ENCODE results near the gene TRIM33. TPM values are rescaled to one million over a fixed set of nuclear protein-coding genes. Genes with fewer than 3 reads are reported as not detected.

The TRIM33 gene
- total RNA-seq (2022) (28.7 and 30.4 TPM in 2 replicates), Bru-seq, nascent RNA (percentile 84 among the genes with signal in this experiment), BruChase-seq, experiment 1, labeled RNA remaining after a 2-hour chase (percentile 84 among the genes with signal in this experiment), BruChase-seq, experiment 2, labeled RNA remaining after a 6-hour chase (percentile 76 among the genes with signal in this experiment)
- long read RNA-seq, full-length matches to known transcripts, result 39 of 69 reads
- long read RNA-seq, partial matches to known transcripts, result 8 of 69 reads
- long read RNA-seq, other reads (novel, unspliced or antisense), result 22 of 69 reads

- peak within 1 kb of the TSS; percentile 95 for H3K27ac Mint-ChIP-seq (ENCODE audit: unreplicated experiment)
- H3K4me3 Mint-ChIP-seq (ENCODE audit: unreplicated experiment), result peak within 1 kb of the TSS; percentile 81
- Histone ChIP-seq H3K36me3 (ENCODE audit: control insufficient read depth, insufficient read depth, low read length) (no peaks in the 10 kb centered on the region), H3K4me3 (ENCODE audit: low read depth, low read length) (peak within 1 kb of the TSS; percentile 51), H3K4me1 (peaks cover 11% of the 10 kb centered on the region; the same call in 1 of the 2 replicates), H3K9me3 (no peaks in the 10 kb centered on the region; the same call in 1 of the 2 replicates), H3K27me3 (replicated peaks; ENCODE audit: control insufficient read depth, insufficient read depth, low read length) (no peaks in the 10 kb centered on the region)
- no peak for TF ChIP-seq CTCF (IDR thresholded peaks at IDR 0.05; ENCODE audit: insufficient read depth in 1 of 2, low read depth in 1 of 2, low read length in 1 of 2, severe bottlenecking in 1 of 2, unreplicated experiment in 1 of 2)
- CTCF ChIA-PET, result no interaction called here
- peak; percentile 86 to 89 for DNase-seq
- POLR2A ChIA-PET, result interaction anchor here (0.6 kb wide), 1 partner anchor 39 kb away, joined by 5 read pairs; no protein-coding TSS in a partner anchor
- peaks cover 6% of the 10 kb centered on the region for H3K36me3 Mint-ChIP-seq (ENCODE audit: insufficient read depth, unreplicated experiment)
- peaks cover 28% of the 10 kb centered on the region for H3K4me1 Mint-ChIP-seq (ENCODE audit: low read depth, unreplicated experiment)
- BruUV-seq (replicated peaks), result TSS peak; percentile 95
- no peaks in the 10 kb centered on the region for H3K9me3 Mint-ChIP-seq (ENCODE audit: unreplicated experiment)
- intact Hi-C loops (cut with micrococcal nuclease; ENCODE audit: unreplicated experiment), result loop anchor here (2.0 kb wide), 2 partner anchors 48 to 70 kb away; partner anchors contain the start of gene BCAS2
- no peaks in the 10 kb centered on the region for H3K27me3 Mint-ChIP-seq (ENCODE audit: insufficient read depth, unreplicated experiment)
These were observed at the start of gene TRIM33 for GRCh38 chr1:114511032-114511785. TSS of gene TRIM33 (minus strand) at chr1:114511203. CDS start at chr1:114511076, 127 bp downstream.

DNA sequence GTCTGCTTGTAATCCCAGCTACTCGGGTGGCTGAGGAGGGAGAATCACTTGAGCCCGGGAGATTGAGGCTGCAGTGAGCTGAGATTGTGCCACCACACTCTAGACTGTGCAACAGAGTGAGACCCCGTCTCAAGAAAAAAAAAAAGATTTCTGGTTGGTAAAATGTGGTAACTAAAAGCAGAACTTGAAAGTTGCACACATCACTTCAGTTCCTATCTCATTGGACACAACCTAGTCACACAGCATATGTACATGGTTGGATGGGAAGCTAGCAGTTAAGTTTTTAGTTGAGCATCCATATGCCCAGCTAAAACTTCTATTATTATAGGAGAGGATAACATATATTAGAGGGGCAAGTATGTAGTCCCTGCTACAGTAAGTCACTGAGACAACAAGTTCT is 48.4 kb upstream of the TRIM33 start:
- Mint-ChIP-seq H3K9me3 (ENCODE audit: unreplicated experiment) (no peaks in the 10 kb centered on the region), H3K4me1 (ENCODE audit: low read depth, unreplicated experiment) (peaks cover 6% of the 10 kb centered on the region), H3K4me3 (ENCODE audit: unreplicated experiment) (no peak overlapping the region), H3K27me3 (ENCODE audit: insufficient read depth, unreplicated experiment) (no peaks in the 10 kb centered on the region), H3K36me3 (ENCODE audit: insufficient read depth, unreplicated experiment) (no peaks in the 10 kb centered on the region), H3K27ac (ENCODE audit: unreplicated experiment) (no peak overlapping the region)
- ChIA-PET CTCF (interaction anchor here (0.6 kb wide), 1 partner anchor 15 kb away, joined by 5 read pairs; no protein-coding TSS in a partner anchor), POLR2A (no interaction called here)
- Histone ChIP-seq H3K36me3 (ENCODE audit: control insufficient read depth, insufficient read depth, low read length) (no peaks in the 10 kb centered on the region), H3K4me1 (no peaks in the 10 kb centered on the region), H3K9me3 (no peaks in the 10 kb centered on the region), H3K27me3 (replicated peaks; ENCODE audit: control insufficient read depth, insufficient read depth, low read length) (no peaks in the 10 kb centered on the region), H3K4me3 (ENCODE audit: low read depth, low read length) (no peak overlapping the region)
- intact Hi-C loops (cut with micrococcal nuclease; ENCODE audit: unreplicated experiment), result loop anchor here (2.0 to 5.0 kb wide), 2 partner anchors 49 to 212 kb away; partner anchors contain the start of gene TRIM33
- BruUV-seq (replicated peaks), result no TSS peak
- no peak for DNase-seq
- no peak for TF ChIP-seq CTCF (IDR thresholded peaks at IDR 0.05; ENCODE audit: insufficient read depth in 1 of 2, low read depth in 1 of 2, low read length in 1 of 2, severe bottlenecking in 1 of 2, unreplicated experiment in 1 of 2)

DNA sequence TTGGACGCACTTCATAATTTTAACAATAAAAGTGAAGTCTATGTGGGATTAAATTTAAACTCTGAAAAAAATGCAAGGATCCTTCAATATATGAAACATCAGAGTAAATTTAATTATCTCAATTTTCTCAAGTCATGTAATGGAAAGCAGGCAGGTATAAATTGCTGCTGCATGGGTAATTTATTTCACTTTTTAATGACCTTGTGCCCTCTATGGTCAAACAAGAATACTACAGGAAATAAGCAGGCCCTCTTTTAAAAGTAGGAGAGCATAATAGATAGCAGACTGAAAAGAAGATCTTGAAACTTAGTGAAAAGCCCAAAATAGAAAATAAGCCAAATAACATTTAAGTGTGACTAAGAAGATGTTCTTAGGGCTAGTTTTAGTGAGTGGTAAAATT is 47.5 kb upstream of the TRIM33 start:
- Histone ChIP-seq H3K27me3 (replicated peaks; ENCODE audit: control insufficient read depth, insufficient read depth, low read length) (no peaks in the 10 kb centered on the region), H3K36me3 (ENCODE audit: control insufficient read depth, insufficient read depth, low read length) (no peaks in the 10 kb centered on the region), H3K9me3 (no peaks in the 10 kb centered on the region), H3K4me1 (no peaks in the 10 kb centered on the region), H3K4me3 (ENCODE audit: low read depth, low read length) (no peak overlapping the region)
- no peak overlapping the region for H3K4me3 Mint-ChIP-seq (ENCODE audit: unreplicated experiment)
- BruUV-seq (replicated peaks), result no TSS peak
- H3K27ac Mint-ChIP-seq (ENCODE audit: unreplicated experiment), result no peak overlapping the region
- POLR2A ChIA-PET, result no interaction called here
- DNase-seq, result no peak
- H3K36me3 Mint-ChIP-seq (ENCODE audit: insufficient read depth, unreplicated experiment), result no peaks in the 10 kb centered on the region
- peaks cover 6% of the 10 kb centered on the region for H3K4me1 Mint-ChIP-seq (ENCODE audit: low read depth, unreplicated experiment)
- H3K9me3 Mint-ChIP-seq (ENCODE audit: unreplicated experiment), result no peaks in the 10 kb centered on the region
- intact Hi-C loops (cut with micrococcal nuclease; ENCODE audit: unreplicated experiment), result loop anchor here (2.0 to 5.0 kb wide), 2 partner anchors 48 to 211 kb away; partner anchors contain the start of gene TRIM33
- CTCF ChIA-PET, result interaction anchor here (0.6 kb wide), 1 partner anchor 15 kb away, joined by 5 read pairs; no protein-coding TSS in a partner anchor
- peak in 1 of 2 experiments; percentile 21 for TF ChIP-seq CTCF (IDR thresholded peaks at IDR 0.05; ENCODE audit: insufficient read depth in 1 of 2, low read depth in 1 of 2, low read length in 1 of 2, severe bottlenecking in 1 of 2, unreplicated experiment in 1 of 2)
- H3K27me3 Mint-ChIP-seq (ENCODE audit: insufficient read depth, unreplicated experiment), result no peaks in the 10 kb centered on the region
